CD4-positive, alpha-beta T cell treated with Interleukin-21 for 1 hour (primary cell): ENCODE data around the gene GLRA2.

Source experiments
- DNase-seq: peaks from one replicate; pipeline ENCODE4 v3.0.0-alpha.2; 2020

The GLRA2 gene

DNA sequence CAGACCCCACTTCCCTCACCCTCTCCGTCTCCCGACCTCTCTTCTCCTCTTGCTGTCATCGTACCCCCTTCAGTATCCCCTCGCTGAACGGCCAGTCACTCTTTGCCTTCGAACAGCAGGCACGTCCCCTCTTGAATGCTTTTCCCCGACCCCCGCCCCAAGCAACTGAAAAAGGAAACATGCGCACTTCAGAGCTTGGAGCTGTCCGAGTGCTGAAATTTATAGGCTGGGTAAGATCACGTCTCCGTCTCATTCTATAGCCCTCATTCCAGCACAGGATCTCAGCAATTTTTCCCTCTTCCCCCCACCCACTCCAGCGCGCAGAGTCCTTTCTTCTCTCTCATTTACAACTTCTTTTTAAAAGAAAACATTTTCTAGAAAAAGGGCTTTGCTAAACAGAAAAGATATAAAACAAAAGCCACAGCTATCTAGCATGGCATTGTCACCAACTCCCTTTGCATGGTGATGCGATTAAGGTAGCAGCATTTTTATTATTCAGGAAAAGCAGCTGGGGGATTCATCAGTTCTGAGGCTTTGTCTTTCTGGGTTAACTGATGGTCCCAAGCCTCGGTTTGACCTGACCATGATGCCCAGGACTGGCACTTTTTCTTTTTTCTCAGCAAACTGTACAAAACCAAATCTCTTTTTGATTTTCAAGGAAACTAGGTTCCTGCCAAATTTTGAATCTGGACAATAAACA is at the start of gene GLRA2:
TSS of gene GLRA2 (plus strand) at position 247 of the 700 bp plus-strand sequence. CDS start 522 bp downstream, outside the sequence.
- peak; percentile 4 for DNase-seq

DNA sequence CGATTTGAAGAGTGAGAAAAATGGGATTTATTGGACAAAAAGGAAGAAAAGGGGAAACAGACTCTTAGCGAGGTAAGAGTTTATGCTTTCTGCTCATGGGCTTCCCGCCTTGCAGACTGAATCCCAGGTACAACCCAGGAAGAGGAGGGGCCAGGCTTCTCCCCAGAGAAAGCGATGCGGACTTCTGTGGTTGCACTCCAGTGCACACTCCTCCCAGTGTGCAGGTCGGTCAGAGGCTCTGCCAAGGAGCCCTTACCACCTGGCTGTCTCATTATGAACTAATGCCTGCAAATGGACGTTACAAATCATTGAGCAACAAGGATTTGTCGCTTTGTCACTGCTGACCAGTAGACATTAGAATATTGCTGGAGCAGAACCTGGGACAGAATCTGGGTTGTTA is 39.9 kb upstream of the GLRA2 start:
- DNase-seq = no peak

DNA sequence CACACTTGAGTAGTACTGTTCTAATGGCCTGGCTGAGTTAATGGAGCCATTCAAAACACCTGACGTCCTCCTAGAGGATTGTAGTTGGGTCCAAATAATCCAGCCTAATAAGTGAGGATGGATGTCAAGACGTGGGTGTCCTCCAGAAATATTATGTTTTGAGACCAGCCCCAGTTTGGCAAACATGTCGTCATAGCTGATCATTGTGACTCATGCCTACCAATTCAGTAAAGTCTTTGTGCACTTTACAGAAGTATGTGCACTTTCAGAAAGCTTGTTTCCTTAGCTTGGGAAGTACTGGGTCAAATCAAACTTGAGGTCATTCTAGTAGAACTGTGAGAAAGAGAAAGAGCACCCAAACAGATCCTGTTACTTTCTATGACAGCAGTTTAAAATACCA is 37.6 kb upstream of the GLRA2 start:
- no peak for DNase-seq

DNA sequence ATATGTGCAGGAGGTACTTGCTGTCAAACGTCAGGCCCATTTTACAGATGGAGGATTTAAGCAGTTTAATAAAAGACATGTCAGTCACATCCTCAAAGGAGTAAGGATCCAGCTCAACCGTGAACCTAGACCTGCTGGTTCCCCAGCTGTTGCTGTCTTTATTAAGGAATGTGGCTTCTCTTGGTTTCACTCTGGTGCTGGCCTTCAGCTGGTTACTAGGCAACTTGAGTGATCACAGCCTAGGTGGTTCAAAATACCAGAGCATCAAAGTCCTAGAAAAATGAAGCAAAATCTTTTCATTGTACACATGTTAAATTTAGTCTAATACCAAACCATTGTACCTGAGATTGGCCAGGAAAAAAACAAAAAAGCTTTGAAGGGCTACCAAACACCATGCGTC is 32.7 kb upstream of the GLRA2 start:
- DNase-seq = no peak

- peak; percentile 21 for DNase-seq
These were observed 32.1 kb upstream of the GLRA2 start for GRCh38 chrX:14497184-14497666.

- DNase-seq = no peak
These were observed 28.0 kb upstream of the GLRA2 start for GRCh38 chrX:14501327-14501726.

- DNase-seq = no peak
These were observed 24.3 kb upstream of the GLRA2 start for GRCh38 chrX:14504960-14505538.

GRCh38 chrX:14505648-14506047 is 23.7 kb upstream of the GLRA2 start:
- DNase-seq = no peak

DNA sequence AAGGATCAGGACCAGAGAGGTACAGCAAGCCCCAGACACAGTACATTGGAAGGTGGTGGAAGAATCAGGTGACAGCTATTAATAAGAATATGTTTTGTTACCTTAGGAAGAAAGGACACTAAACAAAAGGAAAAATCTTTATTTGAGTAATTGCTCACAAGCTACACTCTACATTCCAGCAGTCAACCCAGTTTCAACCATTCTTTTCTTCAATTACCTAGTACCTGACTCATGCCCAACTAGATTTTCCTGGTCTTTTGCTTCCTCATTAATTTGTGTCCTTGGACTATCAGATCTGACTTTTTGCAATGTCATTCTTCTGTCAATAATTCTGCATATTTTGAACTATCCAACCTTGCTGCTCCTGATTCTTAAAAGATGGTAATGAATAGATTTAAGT is 22.5 kb upstream of the GLRA2 start:
- no peak for DNase-seq

GRCh38 chrX:14508025-14508690 is 21.2 kb upstream of the GLRA2 start:
- DNase-seq = no peak

- DNase-seq = no peak
These were observed 19.8 kb upstream of the GLRA2 start for GRCh38 chrX:14509325-14510057.

- DNase-seq = peak; percentile 34
These were observed 577 bp upstream of the GLRA2 start for GRCh38 chrX:14528629-14529289.

DNA sequence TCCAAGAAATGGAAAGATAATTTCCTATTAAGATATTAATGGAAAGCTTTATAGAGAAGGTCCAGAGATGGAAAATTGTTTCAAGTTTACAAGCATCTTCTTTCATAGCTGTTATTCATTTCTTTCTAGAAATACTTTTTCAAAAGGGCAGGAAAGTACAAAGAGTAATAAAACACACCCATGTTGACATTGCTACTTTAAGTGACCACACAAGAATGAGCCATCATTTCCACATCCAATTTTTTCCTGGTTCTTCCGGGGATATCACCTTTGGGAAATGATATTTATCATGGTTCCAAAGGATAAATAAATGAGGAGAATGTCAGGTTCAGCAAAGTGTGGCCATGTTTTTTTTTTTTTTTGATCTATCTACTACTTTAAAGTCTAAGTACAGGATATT is 4.5 kb downstream of the GLRA2 start:
- no peak for DNase-seq

DNA sequence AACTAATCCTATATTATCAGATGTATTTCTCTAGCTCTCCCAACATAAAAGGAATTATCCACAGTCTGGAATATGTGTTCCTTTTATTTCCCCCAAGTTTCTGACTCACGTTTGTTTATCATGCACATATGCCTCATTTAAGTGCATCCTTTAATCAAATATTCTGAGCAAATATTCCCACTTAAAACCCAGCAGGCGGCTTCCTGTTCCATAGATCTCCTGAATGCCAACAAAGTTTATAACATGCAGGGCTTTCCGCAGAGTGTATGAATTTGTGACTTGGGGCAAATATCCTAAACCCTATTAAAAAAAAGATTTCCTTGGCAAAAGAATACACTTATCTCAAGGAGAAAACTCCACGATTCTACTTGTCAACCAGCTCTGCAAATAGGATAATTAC is 16.9 kb downstream of the GLRA2 start:
- no peak for DNase-seq

DNA sequence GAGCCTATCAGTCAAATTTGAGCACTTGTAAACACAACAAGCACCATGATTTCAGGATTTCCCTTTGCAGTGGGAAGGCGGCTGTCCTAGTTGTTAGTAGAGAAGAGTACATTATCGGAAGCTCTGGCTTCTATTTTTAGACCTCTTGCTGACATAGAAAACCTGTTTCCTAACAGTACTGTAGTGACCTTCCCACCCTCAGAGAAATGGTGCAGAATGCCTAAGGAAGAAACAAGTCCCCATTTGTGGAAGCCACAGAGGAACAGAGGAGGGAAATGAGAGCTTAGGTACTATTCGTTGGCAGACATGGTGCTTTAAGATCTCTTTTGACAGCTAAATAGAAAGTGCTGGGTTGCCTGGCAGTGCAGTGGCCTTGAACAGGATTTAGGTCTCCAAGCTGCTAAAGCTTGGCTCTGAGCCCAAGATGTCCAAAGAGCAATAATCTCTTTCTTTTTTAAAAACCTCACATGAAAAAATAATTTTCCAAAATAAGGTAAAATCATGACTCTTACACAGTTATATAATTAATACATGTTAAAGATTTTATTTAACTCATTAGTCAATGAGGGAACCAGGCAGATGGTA is 24.9 kb downstream of the GLRA2 start:
- no peak for DNase-seq

GRCh38 chrX:14564058-14564457 is 34.7 kb downstream of the GLRA2 start:
- no peak for DNase-seq

GRCh38 chrX:14573161-14573560 is 43.8 kb downstream of the GLRA2 start:
- no peak for DNase-seq

GRCh38 chrX:14581081-14581480 is 51.7 kb downstream of the GLRA2 start:
- DNase-seq = no peak

- no peak for DNase-seq
These were observed 55.2 kb downstream of the GLRA2 start for GRCh38 chrX:14584548-14584947.

DNA sequence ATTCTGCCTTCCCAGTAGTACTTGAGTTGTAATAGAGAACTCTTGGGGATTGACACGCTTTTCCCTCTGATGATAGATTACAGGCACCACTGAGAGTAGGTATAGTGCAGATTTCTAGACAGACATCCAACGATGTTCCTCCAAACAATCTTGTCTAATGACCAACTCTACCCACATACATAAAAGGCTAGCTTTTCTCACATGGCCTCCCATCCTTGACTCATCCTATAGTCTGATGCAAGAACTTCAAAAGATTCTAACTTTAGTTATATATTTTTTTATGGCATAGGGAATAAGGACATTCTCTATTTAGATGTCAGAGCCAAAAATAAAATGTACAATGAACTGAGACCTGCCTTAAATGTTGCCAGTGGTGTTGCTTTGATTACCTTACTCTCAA is 60.9 kb downstream of the GLRA2 start:
- DNase-seq = no peak

GRCh38 chrX:14590693-14591424 is 61.5 kb downstream of the GLRA2 start:
- DNase-seq = no peak

- no peak for DNase-seq
These were observed 62.6 kb downstream of the GLRA2 start for GRCh38 chrX:14591976-14592375.
